ENCODE results near the gene FGD5.

The FGD5 gene

GRCh38 chr3:14793126-14793857 is 25.5 kb upstream of the FGD5 start:
- TF ChIP-seq EZH2 (IDR thresholded peaks at IDR 0.05; ENCODE audit: borderline replicate concordance, low read depth, low read length, severe bottlenecking) (no peak), CTCF (IDR thresholded peaks at IDR 0.05; ENCODE audit: borderline replicate concordance, extremely low read depth, low read length, poor library complexity, severe bottlenecking) (no peak)
- ATAC-seq (ENCODE audit: insufficient read depth, low read depth) = no peak; the same call in 2 of the 3 replicates
- no peak overlapping the region for H3K9ac ChIP-seq (ENCODE audit: low read depth, low read length)

GRCh38 chr3:14793858-14794234 is 24.9 kb upstream of the FGD5 start:
- no peaks in the 10 kb centered on the region for H3K9me3 ChIP-seq (ENCODE audit: insufficient read depth, low read length, severe bottlenecking)
- ATAC-seq (ENCODE audit: insufficient read depth, low read depth) = no peak
- no peak overlapping the region for H3K4me3 ChIP-seq (ENCODE audit: low read depth in 1 of 2, low read length in 2 of 2)
- DNase-seq = no peak
- no peaks in the 10 kb centered on the region for H3K4me1 ChIP-seq (ENCODE audit: insufficient read depth, low read length)
- H3K4me2 ChIP-seq (ENCODE audit: insufficient read depth, low read length) = no peak overlapping the region
- no peak overlapping the region for H2AFZ ChIP-seq (ENCODE audit: low read depth, low read length)
- no peaks in the 10 kb centered on the region for H3K79me2 ChIP-seq (ENCODE audit: insufficient read depth, low read length)
- H4K20me1 ChIP-seq (ENCODE audit: insufficient read depth, low read length) = no peaks in the 10 kb centered on the region
- H3K36me3 ChIP-seq (ENCODE audit: insufficient read depth, low read length) = no peaks in the 10 kb centered on the region
- TF ChIP-seq CTCF (IDR thresholded peaks at IDR 0.05; ENCODE audit: borderline replicate concordance, extremely low read depth, low read length, poor library complexity, severe bottlenecking) (no peak), EZH2 (IDR thresholded peaks at IDR 0.05; ENCODE audit: borderline replicate concordance, low read depth, low read length, severe bottlenecking) (no peak)
- no peak overlapping the region for H3K9ac ChIP-seq (ENCODE audit: low read depth, low read length)
- H3K27me3 ChIP-seq (ENCODE audit: insufficient read depth, low read length, poor library complexity) = peaks cover 5% of the 10 kb centered on the region
- H3K27ac ChIP-seq (ENCODE audit: low read length) = no peak overlapping the region

More at GRCh38 chr3:14793126-14793857, 25.5 kb upstream of the FGD5 start:
- Histone ChIP-seq H3K4me2 (ENCODE audit: insufficient read depth, low read length) (no peak overlapping the region), H2AFZ (ENCODE audit: low read depth, low read length) (no peak overlapping the region), H3K36me3 (ENCODE audit: insufficient read depth, low read length) (no peaks in the 10 kb centered on the region), H3K27ac (ENCODE audit: low read length) (no peak overlapping the region), H3K4me1 (ENCODE audit: insufficient read depth, low read length) (no peaks in the 10 kb centered on the region), H3K4me3 (ENCODE audit: low read depth in 1 of 2, low read length in 2 of 2) (no peak overlapping the region), H3K27me3 (ENCODE audit: insufficient read depth, low read length, poor library complexity) (peaks cover 5% of the 10 kb centered on the region), H3K79me2 (ENCODE audit: insufficient read depth, low read length) (no peaks in the 10 kb centered on the region), H4K20me1 (ENCODE audit: insufficient read depth, low read length) (no peaks in the 10 kb centered on the region), H3K9me3 (ENCODE audit: insufficient read depth, low read length, severe bottlenecking) (no peaks in the 10 kb centered on the region)
- DNase-seq = no peak

GRCh38 chr3:14794435-14794834 is 24.3 kb upstream of the FGD5 start:
- no peaks in the 10 kb centered on the region for H4K20me1 ChIP-seq (ENCODE audit: insufficient read depth, low read length)
- no peaks in the 10 kb centered on the region for H3K9me3 ChIP-seq (ENCODE audit: insufficient read depth, low read length, severe bottlenecking)
- DNase-seq (no peak), ATAC-seq (ENCODE audit: insufficient read depth, low read depth) (no peak)
- H3K4me3 ChIP-seq (ENCODE audit: low read depth in 1 of 2, low read length in 2 of 2) = no peak overlapping the region
- no peak overlapping the region for H3K27ac ChIP-seq (ENCODE audit: low read length)
- no peaks in the 10 kb centered on the region for H3K36me3 ChIP-seq (ENCODE audit: insufficient read depth, low read length)
- H3K4me1 ChIP-seq (ENCODE audit: insufficient read depth, low read length) = no peaks in the 10 kb centered on the region
- no peaks in the 10 kb centered on the region for H3K79me2 ChIP-seq (ENCODE audit: insufficient read depth, low read length)
- H3K4me2 ChIP-seq (ENCODE audit: insufficient read depth, low read length) = no peak overlapping the region
- H3K9ac ChIP-seq (ENCODE audit: low read depth, low read length) = no peak overlapping the region
- peaks cover 5% of the 10 kb centered on the region for H3K27me3 ChIP-seq (ENCODE audit: insufficient read depth, low read length, poor library complexity)
- H2AFZ ChIP-seq (ENCODE audit: low read depth, low read length) = no peak overlapping the region
- TF ChIP-seq CTCF (IDR thresholded peaks at IDR 0.05; ENCODE audit: borderline replicate concordance, extremely low read depth, low read length, poor library complexity, severe bottlenecking) = no peak
- TF ChIP-seq EZH2 (IDR thresholded peaks at IDR 0.05; ENCODE audit: borderline replicate concordance, low read depth, low read length, severe bottlenecking) = no peak

All from DND-41 (cell line).